ENCODE results near the gene APOL1.

The APOL1 gene

DNA sequence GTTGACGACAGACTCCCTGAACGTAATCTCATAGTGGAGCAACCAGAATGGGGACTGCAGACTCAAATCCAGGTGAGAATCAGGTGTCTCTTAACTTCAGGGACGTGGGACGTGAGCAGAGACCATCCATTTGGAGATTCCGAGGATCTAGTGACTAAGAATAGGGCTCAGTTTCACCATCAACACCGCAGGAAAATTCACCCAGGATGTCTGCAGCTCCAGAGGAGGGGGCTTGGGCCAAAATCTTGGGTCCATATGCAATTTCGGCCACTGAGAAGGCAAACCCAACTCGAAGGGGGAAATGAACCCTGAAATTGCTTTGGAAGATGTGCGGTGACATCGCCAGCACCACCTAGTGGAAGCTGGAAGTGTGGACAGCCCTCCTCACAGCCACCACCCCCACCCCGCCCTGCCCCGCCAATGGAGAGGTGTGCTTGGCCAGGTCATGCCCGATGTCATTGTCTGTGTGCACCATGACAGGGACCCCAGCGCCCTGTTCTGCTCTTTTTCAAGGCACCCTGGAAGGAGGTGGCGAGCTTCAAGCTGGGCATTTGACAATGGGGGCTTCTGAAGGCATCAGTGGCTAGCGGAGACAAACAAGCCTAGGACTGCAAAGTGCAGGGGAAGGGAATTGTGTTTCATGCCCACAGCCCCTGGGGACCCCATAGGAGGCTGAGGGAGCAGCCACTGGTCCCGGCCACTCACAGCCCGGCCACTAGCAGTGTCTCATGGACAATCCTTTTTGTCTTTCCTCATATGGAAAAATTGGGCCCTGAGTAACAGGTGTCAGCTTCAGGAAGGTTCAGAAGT lies 24.8 kb downstream of the APOL1 start:
- no peak for TF ChIP-seq CSDC2 (CRISPR knock-in tag; IDR thresholded peaks at IDR 0.05)
- TF ChIP-seq, protein P1, sequence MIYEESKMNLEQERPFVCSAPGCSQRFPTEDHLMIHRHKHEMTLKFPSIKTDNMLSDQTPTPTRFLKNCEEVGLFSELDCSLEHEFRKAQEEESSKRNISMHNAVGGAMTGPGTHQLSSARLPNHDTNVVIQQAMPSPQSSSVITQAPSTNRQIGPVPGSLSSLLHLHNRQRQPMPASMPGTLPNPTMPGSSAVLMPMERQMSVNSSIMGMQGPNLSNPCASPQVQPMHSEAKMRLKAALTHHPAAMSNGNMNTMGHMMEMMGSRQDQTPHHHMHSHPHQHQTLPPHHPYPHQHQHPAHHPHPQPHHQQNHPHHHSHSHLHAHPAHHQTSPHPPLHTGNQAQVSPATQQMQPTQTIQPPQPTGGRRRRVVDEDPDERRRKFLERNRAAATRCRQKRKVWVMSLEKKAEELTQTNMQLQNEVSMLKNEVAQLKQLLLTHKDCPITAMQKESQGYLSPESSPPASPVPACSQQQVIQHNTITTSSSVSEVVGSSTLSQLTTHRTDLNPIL (CRISPR knock-in tag; IDR thresholded peaks at IDR 0.05; ENCODE audit: low read depth) = no peak
- peak; percentile 68 for ATAC-seq

DNA sequence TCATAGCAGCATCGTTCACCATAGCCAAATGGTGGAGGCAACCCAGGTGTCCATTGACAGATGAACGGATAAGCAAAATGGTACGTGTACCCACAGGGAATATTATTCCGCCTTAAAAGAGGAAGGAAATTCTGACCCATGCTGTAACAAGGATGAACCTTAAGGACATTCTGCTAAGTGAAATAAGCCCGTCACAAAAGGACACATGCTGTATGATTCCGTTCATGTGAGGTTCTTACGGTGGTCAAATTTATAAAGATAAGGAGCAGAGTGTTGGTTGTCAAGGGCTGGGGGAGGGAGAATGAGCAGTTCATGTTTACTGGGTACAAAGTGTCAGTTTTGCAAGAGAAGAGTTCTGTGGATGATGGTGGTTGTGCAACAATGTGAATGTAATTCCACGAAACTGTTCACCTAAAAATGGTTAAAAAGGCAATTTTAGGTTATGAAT lies 26.3 kb downstream of the APOL1 start:
- ATAC-seq = no peak
- no peak for TF ChIP-seq ZC3H10 (CRISPR knock-in tag; IDR thresholded peaks at IDR 0.05)
- TF ChIP-seq ZNF70 (CRISPR knock-in tag; IDR thresholded peaks at IDR 0.05) = no peak
- TF ChIP-seq ZNF8 (CRISPR knock-in tag; IDR thresholded peaks at IDR 0.05) = no peak
- TF ChIP-seq, protein P1 (CRISPR knock-in tag; IDR thresholded peaks at IDR 0.05; ENCODE audit: low read depth) = no peak
- no peak for TF ChIP-seq ARNTL (CRISPR knock-in tag; IDR thresholded peaks at IDR 0.05; ENCODE audit: borderline replicate concordance, low read depth)
- no peak for TF ChIP-seq ZFP3 (CRISPR knock-in tag; IDR thresholded peaks at IDR 0.05)

DNA sequence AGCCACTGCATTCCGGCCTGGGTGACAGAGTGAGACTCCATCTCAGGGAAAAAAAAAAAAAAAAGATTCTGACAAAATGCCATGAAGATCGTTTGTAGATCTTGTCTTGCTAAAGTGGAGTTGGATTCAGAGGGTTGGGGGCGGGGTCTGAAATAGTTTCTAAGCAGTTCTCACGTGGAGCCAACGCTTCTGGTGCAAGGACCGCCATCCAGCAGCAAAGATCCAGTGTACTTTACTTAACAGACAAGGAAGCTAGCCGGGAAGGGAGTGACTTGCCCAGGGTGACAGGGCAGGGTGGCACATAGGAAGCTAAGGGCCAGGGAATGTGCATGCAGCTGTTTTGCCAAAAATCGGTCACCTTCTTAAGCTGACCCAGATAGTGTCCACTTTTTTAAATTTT lies 27.4 kb downstream of the APOL1 start:
- TF ChIP-seq BACH2 (CRISPR knock-in tag; IDR thresholded peaks at IDR 0.05; ENCODE audit: borderline replicate concordance) (no peak), ZNF70 (CRISPR knock-in tag; IDR thresholded peaks at IDR 0.05) (no peak), SNAI2 (CRISPR knock-in tag; IDR thresholded peaks at IDR 0.05) (no peak), PPARA (CRISPR knock-in tag; IDR thresholded peaks at IDR 0.05; ENCODE audit: borderline replicate concordance) (no peak)
- ATAC-seq = no peak

DNA sequence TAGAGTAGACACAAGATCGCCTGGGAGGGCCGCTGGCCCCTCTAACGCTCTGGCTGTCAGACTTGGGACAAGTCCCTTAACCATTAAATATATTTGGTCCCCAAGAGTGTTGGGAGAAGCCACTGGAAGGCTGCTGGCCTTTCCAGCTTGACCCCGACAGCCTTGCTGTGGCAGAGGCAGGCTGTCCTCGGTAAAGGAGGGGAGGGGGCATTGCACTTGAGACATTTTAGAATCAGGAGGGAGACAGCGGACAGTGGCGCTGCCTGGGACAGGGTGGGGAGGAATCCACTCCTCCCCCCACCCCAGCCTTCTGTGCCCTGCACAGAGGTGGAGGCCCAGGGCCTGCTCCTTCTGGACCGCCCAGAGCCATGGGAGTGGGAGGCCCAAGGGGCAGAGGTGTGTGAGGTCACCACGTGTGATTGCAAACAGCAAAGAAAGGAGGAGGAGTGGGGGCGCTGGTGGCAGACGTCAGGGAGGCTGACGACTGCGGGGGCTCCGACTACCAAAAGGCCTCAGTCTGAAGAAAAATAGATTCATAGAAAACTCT lies 28.9 kb downstream of the APOL1 start:
- TF ChIP-seq ZNF70 (CRISPR knock-in tag; IDR thresholded peaks at IDR 0.05) (no peak), ARNTL (CRISPR knock-in tag; IDR thresholded peaks at IDR 0.05; ENCODE audit: borderline replicate concordance, low read depth) (no peak), BACH2 (CRISPR knock-in tag; IDR thresholded peaks at IDR 0.05; ENCODE audit: borderline replicate concordance) (no peak), ZC3H10 (CRISPR knock-in tag; IDR thresholded peaks at IDR 0.05) (no peak), ZFP30 (CRISPR knock-in tag; IDR thresholded peaks at IDR 0.05) (no peak)
- ATAC-seq = no peak

DNA sequence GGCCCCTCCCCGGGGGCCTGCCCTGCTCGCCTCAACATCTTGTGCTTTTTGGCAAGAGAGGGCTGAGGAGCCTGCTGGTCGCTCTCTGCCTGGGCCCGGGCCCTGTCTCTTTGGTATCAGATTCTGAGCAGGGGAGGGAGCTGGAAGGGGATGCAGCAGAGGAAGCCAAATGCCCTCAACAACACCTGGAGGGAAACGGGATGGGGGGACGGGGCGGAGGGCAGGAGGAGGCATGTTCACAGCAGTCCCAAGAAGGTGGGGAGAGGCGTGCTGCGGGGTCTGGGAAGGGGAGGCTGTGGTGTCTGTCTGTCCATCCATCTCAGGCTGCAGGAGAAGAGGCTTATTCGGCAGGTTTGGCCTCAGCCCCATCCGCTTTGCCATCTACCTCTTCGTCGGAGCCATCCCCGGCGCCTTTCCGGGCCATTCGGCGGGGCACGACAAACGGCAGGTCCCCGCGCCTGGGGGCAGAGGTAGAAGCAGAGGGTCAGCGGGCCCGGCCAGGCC lies 29.4 kb downstream of the APOL1 start:
- TF ChIP-seq BACH2 (CRISPR knock-in tag; IDR thresholded peaks at IDR 0.05; ENCODE audit: borderline replicate concordance) (no peak), TCF4 (CRISPR knock-in tag; IDR thresholded peaks at IDR 0.05; ENCODE audit: borderline replicate concordance) (no peak), OSR1 (CRISPR knock-in tag; IDR thresholded peaks at IDR 0.05) (no peak)
- ATAC-seq = no peak

DNA sequence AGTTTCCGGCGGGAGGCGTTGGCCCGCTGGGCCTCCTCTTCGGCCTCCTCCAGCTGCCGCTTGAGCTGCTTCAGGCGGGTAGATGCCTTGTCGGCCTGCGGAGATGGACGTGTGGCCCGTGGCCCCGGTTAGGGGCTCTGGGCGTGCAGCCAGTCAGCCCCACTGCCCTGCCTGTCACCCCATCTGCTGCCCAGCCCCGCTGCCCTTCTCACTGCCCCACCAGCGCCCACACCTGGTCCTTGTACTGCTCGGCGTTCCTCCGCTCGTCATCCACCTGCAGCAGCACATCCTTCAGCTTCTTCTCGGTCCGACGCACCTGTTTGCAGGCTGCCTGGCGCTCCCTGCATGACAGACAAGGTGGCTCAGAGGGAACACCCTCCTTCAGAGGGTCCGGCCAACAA lies 31.2 kb downstream of the APOL1 start:
- ATAC-seq = no peak
- TF ChIP-seq TOX (CRISPR knock-in tag; IDR thresholded peaks at IDR 0.05; ENCODE audit: borderline replicate concordance) (no peak), ZFP3 (CRISPR knock-in tag; IDR thresholded peaks at IDR 0.05) (no peak), SNAI2 (CRISPR knock-in tag; IDR thresholded peaks at IDR 0.05) (no peak), ZFP30 (CRISPR knock-in tag; IDR thresholded peaks at IDR 0.05) (no peak), TCF4 (CRISPR knock-in tag; IDR thresholded peaks at IDR 0.05; ENCODE audit: borderline replicate concordance) (no peak), GLIS3 (CRISPR knock-in tag; IDR thresholded peaks at IDR 0.05) (no peak), ZNF8 (CRISPR knock-in tag; IDR thresholded peaks at IDR 0.05) (no peak), ESRRG (CRISPR knock-in tag; IDR thresholded peaks at IDR 0.05) (no peak), ZNF565 (CRISPR knock-in tag; conservative IDR thresholded peaks at IDR 0.05; ENCODE audit: low read depth) (no peak), ISL1 (CRISPR knock-in tag; IDR thresholded peaks at IDR 0.05) (no peak), CSDC2 (CRISPR knock-in tag; IDR thresholded peaks at IDR 0.05) (no peak), ZC3H10 (CRISPR knock-in tag; IDR thresholded peaks at IDR 0.05) (no peak)
- TF ChIP-seq, protein P1 (CRISPR knock-in tag; IDR thresholded peaks at IDR 0.05; ENCODE audit: low read depth) = no peak
- TF ChIP-seq, protein P2, sequence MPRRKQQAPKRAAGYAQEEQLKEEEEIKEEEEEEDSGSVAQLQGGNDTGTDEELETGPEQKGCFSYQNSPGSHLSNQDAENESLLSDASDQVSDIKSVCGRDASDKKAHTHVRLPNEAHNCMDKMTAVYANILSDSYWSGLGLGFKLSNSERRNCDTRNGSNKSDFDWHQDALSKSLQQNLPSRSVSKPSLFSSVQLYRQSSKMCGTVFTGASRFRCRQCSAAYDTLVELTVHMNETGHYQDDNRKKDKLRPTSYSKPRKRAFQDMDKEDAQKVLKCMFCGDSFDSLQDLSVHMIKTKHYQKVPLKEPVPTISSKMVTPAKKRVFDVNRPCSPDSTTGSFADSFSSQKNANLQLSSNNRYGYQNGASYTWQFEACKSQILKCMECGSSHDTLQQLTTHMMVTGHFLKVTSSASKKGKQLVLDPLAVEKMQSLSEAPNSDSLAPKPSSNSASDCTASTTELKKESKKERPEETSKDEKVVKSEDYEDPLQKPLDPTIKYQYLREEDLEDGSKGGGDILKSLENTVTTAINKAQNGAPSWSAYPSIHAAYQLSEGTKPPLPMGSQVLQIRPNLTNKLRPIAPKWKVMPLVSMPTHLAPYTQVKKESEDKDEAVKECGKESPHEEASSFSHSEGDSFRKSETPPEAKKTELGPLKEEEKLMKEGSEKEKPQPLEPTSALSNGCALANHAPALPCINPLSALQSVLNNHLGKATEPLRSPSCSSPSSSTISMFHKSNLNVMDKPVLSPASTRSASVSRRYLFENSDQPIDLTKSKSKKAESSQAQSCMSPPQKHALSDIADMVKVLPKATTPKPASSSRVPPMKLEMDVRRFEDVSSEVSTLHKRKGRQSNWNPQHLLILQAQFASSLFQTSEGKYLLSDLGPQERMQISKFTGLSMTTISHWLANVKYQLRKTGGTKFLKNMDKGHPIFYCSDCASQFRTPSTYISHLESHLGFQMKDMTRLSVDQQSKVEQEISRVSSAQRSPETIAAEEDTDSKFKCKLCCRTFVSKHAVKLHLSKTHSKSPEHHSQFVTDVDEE (CRISPR knock-in tag; IDR thresholded peaks at IDR 0.05) = no peak
- TF ChIP-seq, protein P3, sequence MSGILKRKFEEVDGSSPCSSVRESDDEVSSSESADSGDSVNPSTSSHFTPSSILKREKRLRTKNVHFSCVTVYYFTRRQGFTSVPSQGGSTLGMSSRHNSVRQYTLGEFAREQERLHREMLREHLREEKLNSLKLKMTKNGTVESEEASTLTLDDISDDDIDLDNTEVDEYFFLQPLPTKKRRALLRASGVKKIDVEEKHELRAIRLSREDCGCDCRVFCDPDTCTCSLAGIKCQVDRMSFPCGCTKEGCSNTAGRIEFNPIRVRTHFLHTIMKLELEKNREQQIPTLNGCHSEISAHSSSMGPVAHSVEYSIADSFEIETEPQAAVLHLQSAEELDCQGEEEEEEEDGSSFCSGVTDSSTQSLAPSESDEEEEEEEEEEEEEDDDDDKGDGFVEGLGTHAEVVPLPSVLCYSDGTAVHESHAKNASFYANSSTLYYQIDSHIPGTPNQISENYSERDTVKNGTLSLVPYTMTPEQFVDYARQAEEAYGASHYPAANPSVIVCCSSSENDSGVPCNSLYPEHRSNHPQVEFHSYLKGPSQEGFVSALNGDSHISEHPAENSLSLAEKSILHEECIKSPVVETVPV (CRISPR knock-in tag; IDR thresholded peaks at IDR 0.05) = no peak
- TF ChIP-seq, protein P4, sequence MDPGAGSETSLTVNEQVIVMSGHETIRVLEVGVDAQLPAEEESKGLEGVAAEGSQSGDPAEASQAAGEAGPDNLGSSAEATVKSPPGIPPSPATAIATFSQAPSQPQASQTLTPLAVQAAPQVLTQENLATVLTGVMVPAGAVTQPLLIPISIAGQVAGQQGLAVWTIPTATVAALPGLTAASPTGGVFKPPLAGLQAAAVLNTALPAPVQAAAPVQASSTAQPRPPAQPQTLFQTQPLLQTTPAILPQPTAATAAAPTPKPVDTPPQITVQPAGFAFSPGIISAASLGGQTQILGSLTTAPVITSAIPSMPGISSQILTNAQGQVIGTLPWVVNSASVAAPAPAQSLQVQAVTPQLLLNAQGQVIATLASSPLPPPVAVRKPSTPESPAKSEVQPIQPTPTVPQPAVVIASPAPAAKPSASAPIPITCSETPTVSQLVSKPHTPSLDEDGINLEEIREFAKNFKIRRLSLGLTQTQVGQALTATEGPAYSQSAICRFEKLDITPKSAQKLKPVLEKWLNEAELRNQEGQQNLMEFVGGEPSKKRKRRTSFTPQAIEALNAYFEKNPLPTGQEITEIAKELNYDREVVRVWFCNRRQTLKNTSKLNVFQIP (CRISPR knock-in tag; IDR thresholded peaks at IDR 0.05; ENCODE audit: borderline replicate concordance, low read depth) = no peak

Data from SK-N-SH treated with all-trans-retinoic acid at 6 μM for 48 hours (cell line).